Stomach (tissue), 4 donors: ENCODE results near the gene RAD54L2.

Experiments
- EP300 ChIP-seq: sonication (generic); formaldehyde crosslinking; IDR thresholded peaks from one replicate; pipeline ENCODE4 v1.6.1; 2017; ENCODE audit warnings: antibody characterized with exemption
- POLR2A ChIP-seq, 4 donors: fragments of 450-650 bp; IDR thresholded peaks; one replicate each; pipeline ENCODE4 v1.6.1; 2016; ENCODE audit warnings: antibody characterized with exemption in 4 of 4, control low read depth in 2 of 4, mild to moderate bottlenecking in 1 of 4, moderate library complexity in 1 of 4
- TF ChIP-seq, protein P1 (sequence below), 7 experiments: fragments of 450-650 bp in 4 of 7; fragments of 200-600 bp in 3 of 7; sonication (generic) in 3 of 7; IDR thresholded peaks; one replicate each; pipeline ENCODE4 v1.5.1; 2016 to 2019; ENCODE audit warnings: antibody characterized with exemption in 7 of 7, control low read depth in 2 of 7, mild to moderate bottlenecking in 1 of 7

DNA sequence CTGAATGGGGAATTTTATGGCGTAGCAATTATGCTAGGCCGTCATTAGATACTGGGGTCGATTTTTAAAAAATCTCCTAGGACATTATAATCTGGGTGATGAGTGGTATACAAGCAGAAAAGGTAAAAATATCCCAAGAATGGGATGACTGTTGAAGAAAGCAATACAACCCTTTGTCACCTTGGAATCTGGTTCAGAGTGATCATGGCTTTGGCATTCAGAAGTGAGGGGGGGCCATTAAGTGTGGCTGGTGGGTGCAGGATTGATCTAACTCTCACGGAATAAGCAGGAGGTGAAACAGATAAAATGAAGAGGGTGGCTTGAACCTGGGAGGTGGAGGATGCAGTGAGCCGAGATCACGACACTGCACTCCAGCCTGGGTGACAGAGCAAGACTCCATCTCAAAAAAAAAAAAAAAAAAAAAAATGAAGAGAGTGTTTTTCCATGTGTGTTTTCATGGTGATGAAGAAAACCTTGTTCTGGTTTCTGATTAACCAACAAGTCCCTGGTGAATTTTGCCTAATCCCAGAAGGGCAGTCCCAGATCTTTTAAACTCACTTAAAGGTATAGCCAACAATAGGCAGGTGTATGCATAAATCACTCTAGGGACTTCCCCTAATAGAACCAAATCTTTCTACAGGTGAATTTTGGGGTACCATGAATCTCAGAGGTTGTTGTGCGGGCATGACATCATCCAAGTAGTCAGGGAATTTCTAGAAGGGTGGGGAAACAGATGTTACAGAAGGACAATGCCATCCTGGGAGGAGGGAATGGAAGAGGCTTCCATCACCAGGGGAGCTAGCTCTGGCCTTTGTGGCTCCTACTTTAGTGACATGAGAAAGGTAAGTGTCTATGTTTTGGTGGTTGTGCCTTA is 3.1 kb upstream of the RAD54L2 start:
- no peak for TF ChIP-seq POLR2A (IDR thresholded peaks at IDR 0.05)
- TF ChIP-seq, protein P1, sequence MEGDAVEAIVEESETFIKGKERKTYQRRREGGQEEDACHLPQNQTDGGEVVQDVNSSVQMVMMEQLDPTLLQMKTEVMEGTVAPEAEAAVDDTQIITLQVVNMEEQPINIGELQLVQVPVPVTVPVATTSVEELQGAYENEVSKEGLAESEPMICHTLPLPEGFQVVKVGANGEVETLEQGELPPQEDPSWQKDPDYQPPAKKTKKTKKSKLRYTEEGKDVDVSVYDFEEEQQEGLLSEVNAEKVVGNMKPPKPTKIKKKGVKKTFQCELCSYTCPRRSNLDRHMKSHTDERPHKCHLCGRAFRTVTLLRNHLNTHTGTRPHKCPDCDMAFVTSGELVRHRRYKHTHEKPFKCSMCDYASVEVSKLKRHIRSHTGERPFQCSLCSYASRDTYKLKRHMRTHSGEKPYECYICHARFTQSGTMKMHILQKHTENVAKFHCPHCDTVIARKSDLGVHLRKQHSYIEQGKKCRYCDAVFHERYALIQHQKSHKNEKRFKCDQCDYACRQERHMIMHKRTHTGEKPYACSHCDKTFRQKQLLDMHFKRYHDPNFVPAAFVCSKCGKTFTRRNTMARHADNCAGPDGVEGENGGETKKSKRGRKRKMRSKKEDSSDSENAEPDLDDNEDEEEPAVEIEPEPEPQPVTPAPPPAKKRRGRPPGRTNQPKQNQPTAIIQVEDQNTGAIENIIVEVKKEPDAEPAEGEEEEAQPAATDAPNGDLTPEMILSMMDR (IDR thresholded peaks at IDR 0.05) = no peak
- no peak for TF ChIP-seq EP300
